Measurements from ENCODE around the gene NALF2.

Gene NALF2

DNA sequence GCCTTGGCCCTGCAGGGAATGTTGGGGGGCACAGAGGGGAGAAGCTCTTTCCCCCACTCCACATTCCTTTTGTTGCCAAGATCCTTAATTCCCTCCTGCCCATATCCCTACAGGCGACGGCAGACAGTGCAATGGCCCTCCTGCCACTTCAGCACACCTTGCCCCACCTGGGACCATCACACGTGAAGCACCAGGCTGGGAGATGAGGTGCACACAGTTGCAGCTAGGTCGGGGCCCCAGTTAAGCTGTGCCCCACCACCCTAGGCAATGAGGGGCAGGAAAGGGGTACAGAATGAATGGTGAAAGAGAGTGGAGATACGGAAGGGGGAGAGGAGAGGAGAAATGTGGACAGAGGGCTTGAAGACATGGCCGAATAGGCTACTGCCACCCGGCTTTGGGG, 26.2 kb downstream of the NALF2 start:
- no peak for FAIRE-seq

- FAIRE-seq, result no peak
These were observed 27.1 kb downstream of the NALF2 start for GRCh38 chrX:69531031-69531755.

DNA sequence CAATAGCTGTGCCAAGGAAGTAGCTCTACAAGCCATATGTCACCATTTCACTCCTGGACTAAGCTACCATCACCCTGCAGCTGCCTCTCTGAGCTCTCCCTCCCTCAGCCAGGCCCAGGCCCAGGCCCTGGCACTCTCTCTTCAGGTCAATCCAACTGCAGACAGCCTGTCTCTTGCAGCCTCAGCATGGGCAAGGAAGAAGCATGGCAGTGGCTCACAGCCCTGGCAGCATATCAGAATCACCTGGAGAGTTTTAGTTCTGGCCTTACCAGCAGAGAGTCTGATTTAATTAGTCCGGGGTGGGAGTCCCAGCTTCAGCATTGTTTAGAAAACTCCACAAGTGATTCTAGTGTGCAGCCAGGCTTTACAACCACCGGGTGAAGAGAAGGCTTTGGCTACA, 31.5 kb downstream of the NALF2 start:
- FAIRE-seq, result no peak

DNA sequence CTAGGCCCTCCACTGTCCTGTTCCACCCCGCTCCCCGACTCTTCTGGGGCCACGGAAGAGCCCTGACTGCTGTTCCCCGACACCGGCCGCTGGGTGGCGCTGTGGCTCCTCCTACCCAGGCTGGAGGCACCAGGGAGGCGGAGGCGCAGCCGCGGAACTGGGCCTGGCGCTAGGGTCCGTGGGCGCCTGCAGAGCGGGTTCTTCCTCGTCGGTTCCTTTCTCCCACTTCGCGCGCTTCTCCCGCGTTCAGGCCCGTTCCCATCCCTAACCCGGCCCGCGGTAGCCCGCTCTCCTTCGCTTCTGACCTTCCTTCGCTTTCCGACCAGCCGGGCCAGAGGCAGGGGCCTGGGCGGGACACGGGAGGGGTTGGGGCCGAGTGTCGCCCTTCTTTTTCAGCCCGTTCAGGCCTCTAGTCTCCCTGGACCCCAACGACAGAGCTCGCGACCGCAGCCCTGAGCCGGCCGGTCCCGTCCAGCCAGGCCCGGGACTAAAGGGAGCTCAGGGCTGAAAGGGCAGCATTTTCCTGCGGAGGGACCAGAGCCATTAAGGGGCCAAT, 34.3 kb downstream of the NALF2 start:
- FAIRE-seq, result no peak

GRCh38 chrX:69539437-69539836, 35.3 kb downstream of the NALF2 start:
- no peak for FAIRE-seq

DNA sequence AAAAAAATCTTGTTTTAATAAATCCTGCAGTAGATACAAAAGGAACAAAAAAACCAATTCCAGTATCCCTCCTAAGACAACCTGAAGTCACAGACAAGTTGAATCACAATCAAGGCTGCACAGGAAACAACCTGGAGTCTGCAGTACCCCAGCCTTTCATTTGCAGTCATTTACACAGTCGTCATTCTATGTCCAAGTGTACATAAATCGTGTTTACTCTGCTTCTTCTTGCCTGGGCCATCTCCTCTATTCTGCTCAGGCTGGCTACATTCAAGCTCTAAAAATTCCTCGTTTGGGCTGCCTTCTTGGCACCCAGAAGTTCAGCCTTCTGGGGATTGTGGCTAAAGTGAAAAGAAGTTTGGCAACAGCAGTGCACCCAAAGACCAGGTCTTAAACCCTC, 37.8 kb downstream of the NALF2 start:
- FAIRE-seq, result no peak

- no peak for FAIRE-seq
These were observed 39.4 kb downstream of the NALF2 start for GRCh38 chrX:69543572-69543971.

DNA sequence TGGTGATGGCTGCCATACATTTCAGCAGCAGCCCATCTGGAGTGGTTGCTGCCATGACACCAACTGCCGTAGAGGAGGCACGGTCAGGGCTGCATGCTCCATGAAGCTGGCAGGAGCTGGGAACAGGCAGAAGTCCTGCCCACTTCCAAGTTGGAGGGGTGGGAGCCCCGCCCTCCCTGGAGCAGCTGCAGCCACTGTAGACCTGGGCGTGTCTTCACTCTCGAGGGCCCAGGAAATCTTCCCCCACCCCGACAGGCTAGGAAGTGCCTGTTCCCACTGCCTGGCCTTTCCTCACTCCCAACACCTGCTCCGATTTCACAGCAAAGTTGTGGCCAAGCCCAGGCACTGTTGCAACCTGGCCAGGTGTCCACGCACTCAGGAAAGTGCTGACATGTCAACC, 42.3 kb downstream of the NALF2 start:
- no peak for FAIRE-seq

DNA sequence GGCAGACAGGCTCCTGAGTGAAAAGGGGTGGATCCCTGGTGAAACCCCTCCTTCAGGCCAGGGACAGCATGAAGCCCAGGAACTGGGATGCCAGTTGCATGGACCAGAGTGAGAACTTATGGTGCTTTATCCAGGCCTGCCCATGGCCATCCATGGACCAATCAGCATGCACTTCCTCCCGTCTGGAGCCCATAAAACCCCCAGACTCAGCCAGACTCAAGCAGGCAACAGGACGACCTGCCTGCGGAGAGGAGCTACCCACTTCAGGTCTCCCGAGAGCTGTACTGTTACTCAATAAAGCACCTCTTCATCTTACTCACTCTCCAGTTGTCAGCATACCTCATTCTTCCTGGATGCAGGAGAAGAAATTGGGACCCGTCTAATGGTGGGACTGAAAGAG, 42.9 kb downstream of the NALF2 start:
- FAIRE-seq, result no peak

GRCh38 chrX:69551421-69552009, 47.4 kb downstream of the NALF2 start:
- FAIRE-seq, result no peak

DNA sequence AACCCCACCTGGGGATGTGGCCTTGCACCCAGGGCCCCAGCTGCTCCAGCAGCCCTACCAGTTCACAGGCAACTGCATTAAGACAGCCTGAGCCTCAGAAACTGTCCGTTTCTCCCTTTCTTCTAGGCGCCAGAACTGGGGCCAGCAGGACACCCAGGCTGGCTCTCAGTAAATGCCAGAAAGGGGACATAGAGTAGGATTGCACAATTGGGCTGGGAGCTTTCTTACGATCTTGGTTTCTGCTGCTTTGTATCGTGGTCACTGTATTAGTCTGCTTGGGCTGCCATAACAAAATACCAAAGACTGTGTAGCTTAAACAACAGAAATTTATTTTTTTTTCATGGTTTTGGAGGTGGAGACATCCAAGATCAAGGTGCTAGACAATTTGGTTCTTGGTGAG, 48.4 kb downstream of the NALF2 start:
- no peak for FAIRE-seq

All from endometrium (tissue), 2 donors.